GM18499 (cell line): ENCODE data around the gene TMEM184B.

Experiments used
- ATAC-seq: cut with Tn5 transposase; IDR thresholded peaks from one replicate; pipeline ENCODE4 v1.9.1; 2021; ENCODE audit warnings: moderate number of reproducible peaks; ENCODE audit not compliant: insufficient read depth, unreplicated experiment

Gene TMEM184B

GRCh38 chr22:38284042-38284402, 11.2 kb upstream of the TMEM184B start:
- no peak for ATAC-seq

GRCh38 chr22:38282397-38282796, 9.6 kb upstream of the TMEM184B start:
- ATAC-seq = no peak

GRCh38 chr22:38276166-38276565, 3.4 kb upstream of the TMEM184B start:
- ATAC-seq = no peak

- no peak for ATAC-seq
These were observed 471 bp upstream of the TMEM184B start for GRCh38 chr22:38273135-38273826.

- no peak for ATAC-seq
These were observed 860 bp downstream of the TMEM184B start for GRCh38 chr22:38271927-38272372.

- ATAC-seq = no peak
These were observed 1.7 kb downstream of the TMEM184B start for GRCh38 chr22:38271101-38271500.

GRCh38 chr22:38270091-38270992, 2.5 kb downstream of the TMEM184B start:
- no peak for ATAC-seq

GRCh38 chr22:38269466-38269865, 3.3 kb downstream of the TMEM184B start:
- no peak for ATAC-seq

- ATAC-seq = no peak
These were observed 5.7 kb downstream of the TMEM184B start for GRCh38 chr22:38267086-38267485.

- ATAC-seq = no peak
These were observed 6.7 kb downstream of the TMEM184B start for GRCh38 chr22:38266120-38266519.

GRCh38 chr22:38264322-38264843, 8.4 kb downstream of the TMEM184B start:
- no peak for ATAC-seq

- no peak for ATAC-seq
These were observed 10.6 kb downstream of the TMEM184B start for GRCh38 chr22:38262051-38262795.

- ATAC-seq = no peak
These were observed 11.8 kb downstream of the TMEM184B start for GRCh38 chr22:38260761-38261681.

- no peak for ATAC-seq
These were observed 13.4 kb downstream of the TMEM184B start for GRCh38 chr22:38259370-38259769.

GRCh38 chr22:38258895-38259294, 13.9 kb downstream of the TMEM184B start:
- no peak for ATAC-seq

- no peak for ATAC-seq
These were observed 15.1 kb downstream of the TMEM184B start for GRCh38 chr22:38257650-38258250.

- ATAC-seq = no peak
These were observed 15.6 kb downstream of the TMEM184B start for GRCh38 chr22:38257181-38257580.

- ATAC-seq = no peak
These were observed 17.1 kb downstream of the TMEM184B start for GRCh38 chr22:38255697-38256096.

GRCh38 chr22:38251341-38251692, 21.5 kb downstream of the TMEM184B start:
- ATAC-seq = no peak
